ENCODE measurements around the gene FNIP1.
"Not testable (repeated sequence)": the region's sequence is repeated elsewhere in the genome, so short reads cannot be mapped to it uniquely, and the experiment has no call there.

Gene FNIP1

DNA sequence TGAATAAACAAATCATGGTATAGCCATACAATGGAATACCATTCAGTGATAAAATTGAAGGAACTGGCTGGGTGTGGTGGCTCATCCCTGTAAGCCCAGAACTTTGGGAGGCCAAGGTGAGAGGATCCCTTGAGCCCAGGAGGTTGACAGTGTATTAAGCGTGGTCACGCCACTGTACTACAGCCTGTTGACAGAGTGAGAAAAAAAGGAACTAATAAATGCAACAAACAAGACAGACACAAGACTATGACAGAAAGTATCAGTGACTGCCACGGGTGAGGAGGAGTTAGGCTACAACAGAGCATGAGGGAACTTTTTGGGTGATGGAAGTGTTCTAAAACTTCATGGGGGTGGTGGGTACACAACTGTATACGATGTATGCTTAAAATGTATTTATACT is 2.2 kb downstream of the FNIP1 start:
- Mint-ChIP-seq H3K9me3 (no peaks in the 10 kb centered on the region), H3K36me3 (peaks cover 7% of the 10 kb centered on the region), H3K27me3 (no peaks in the 10 kb centered on the region), H3K27ac (peak overlapping the region; percentile 11), H3K4me3 (peak overlapping the region; percentile 92), H3K4me1 (peaks cover 60% of the 10 kb centered on the region)

DNA sequence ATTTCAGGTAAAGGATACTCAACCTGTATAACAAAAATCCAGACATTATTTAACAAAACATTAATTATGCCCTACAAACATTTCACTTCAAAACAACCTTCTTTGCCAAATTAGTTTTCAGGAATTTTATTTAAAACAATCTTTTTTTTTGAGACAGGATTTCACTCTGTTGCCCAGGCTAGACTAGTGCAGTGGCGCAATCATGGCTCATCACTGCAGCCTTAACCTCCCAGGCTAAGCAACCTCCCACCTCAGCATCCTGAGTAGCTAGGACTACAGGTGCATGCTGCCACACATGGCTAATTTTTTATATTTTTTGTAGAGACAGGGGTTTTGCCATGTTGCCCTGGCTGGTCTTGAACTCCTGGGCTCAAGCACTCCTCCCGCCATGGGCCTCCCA is 3.9 kb downstream of the FNIP1 start:
- no peak overlapping the region for H3K27ac Mint-ChIP-seq

DNA sequence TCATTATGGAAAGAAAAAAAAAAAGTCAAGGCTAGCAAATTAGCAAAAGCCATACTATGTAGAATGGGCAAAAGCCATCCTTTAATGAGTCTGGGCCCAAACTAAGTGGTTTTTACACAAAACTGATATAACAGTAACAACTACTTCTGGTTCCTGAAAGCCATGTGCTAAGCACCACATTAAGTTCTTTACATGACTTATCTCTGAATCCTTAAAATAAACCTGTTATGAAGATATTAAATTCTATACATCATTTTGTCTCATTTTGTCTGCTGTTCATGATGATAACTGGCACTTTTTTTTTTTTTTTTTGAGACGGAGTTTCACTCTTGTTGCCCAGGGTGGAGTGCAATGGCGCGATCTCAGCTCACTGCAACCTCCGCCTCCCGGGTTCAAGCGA is 5.0 kb downstream of the FNIP1 start:
- H3K4me1 Mint-ChIP-seq, result peaks cover 71% of the 10 kb centered on the region

More for the DNA sequence above, 3.9 kb downstream of the FNIP1 start:
- Mint-ChIP-seq H3K4me3 (no peak overlapping the region), H3K27me3 (no peaks in the 10 kb centered on the region), H3K4me1 (peaks cover 67% of the 10 kb centered on the region), H3K9me3 (no peaks in the 10 kb centered on the region), H3K36me3 (peaks cover 9% of the 10 kb centered on the region)

DNA sequence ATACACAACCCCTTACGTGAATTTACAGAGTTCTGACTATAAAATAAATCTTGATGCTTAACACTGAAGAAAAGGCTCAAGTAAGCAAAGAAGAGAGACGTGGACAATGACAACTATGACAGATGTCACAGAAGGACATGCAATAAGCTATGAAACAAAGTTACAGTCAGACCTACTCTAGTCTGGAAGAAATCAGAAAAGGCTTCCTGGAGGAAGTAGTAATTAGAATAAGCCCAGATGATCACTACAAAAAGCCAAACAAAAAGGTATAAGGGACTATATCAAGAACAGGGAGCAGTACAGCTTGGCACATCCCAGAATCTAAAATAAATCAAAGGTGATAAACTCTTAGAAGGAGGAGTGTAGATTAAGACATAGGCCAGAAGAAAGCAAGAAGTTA is 6.3 kb downstream of the FNIP1 start:
- Mint-ChIP-seq H3K9me3 (no peaks in the 10 kb centered on the region), H3K27ac (no peak overlapping the region), H3K36me3 (peaks cover 9% of the 10 kb centered on the region), H3K27me3 (no peaks in the 10 kb centered on the region), H3K4me3 (no peak overlapping the region), H3K4me1 (peaks cover 73% of the 10 kb centered on the region)

More for the DNA sequence above, 5.0 kb downstream of the FNIP1 start:
- peaks cover 9% of the 10 kb centered on the region for H3K36me3 Mint-ChIP-seq
- no peak overlapping the region for H3K27ac Mint-ChIP-seq
- no peaks in the 10 kb centered on the region for H3K9me3 Mint-ChIP-seq
- H3K27me3 Mint-ChIP-seq, result no peaks in the 10 kb centered on the region
- H3K4me3 Mint-ChIP-seq, result no peak overlapping the region

DNA sequence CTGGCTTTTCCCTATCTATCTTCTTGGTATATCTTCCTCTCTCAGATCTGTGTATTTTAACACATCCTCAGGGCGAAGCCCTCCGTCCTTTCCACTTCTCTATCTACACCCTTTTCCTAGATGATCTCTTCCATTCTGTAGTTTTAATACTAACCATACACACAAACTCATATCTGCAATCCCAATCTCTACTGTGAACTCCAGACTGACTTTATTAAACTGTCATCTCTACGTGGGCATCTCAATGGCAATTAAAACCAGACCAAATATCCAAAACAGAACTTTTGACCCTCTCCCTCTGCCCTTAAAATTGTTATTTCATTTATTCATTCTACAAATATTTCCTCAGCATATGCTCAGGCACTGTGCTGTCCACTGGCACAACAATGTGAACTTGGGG is 7.1 kb downstream of the FNIP1 start:
- peaks cover 7% of the 10 kb centered on the region for H3K36me3 Mint-ChIP-seq
- no peaks in the 10 kb centered on the region for H3K9me3 Mint-ChIP-seq
- peaks cover 65% of the 10 kb centered on the region for H3K4me1 Mint-ChIP-seq
- H3K27me3 Mint-ChIP-seq, result no peaks in the 10 kb centered on the region
- H3K27ac Mint-ChIP-seq, result no peak overlapping the region
- H3K4me3 Mint-ChIP-seq, result no peak overlapping the region

DNA sequence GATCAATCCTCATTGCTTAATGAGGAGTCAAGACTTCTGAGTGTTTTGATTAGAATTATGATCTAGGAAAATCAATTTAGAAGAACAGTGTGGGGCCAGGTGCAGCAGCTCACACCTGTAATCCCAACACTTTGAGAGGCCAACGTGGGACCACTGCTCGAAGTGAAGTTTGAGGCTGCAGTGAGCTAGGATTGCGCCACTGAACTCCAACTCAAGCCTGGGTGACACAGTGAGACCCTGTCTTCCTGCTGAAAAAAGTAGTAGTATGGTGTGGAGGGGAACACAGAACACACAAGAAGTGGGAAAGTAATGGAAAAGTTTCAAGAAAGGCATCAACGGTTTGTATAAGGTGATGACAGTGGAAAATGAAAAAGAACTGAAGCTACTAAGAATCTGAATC is 9.1 kb downstream of the FNIP1 start:
- peaks cover 9% of the 10 kb centered on the region for H3K36me3 Mint-ChIP-seq
- no peaks in the 10 kb centered on the region for H3K27me3 Mint-ChIP-seq
- no peak overlapping the region for H3K4me3 Mint-ChIP-seq
- H3K27ac Mint-ChIP-seq, result no peak overlapping the region
- H3K9me3 Mint-ChIP-seq, result no peaks in the 10 kb centered on the region
- peaks cover 60% of the 10 kb centered on the region for H3K4me1 Mint-ChIP-seq

DNA sequence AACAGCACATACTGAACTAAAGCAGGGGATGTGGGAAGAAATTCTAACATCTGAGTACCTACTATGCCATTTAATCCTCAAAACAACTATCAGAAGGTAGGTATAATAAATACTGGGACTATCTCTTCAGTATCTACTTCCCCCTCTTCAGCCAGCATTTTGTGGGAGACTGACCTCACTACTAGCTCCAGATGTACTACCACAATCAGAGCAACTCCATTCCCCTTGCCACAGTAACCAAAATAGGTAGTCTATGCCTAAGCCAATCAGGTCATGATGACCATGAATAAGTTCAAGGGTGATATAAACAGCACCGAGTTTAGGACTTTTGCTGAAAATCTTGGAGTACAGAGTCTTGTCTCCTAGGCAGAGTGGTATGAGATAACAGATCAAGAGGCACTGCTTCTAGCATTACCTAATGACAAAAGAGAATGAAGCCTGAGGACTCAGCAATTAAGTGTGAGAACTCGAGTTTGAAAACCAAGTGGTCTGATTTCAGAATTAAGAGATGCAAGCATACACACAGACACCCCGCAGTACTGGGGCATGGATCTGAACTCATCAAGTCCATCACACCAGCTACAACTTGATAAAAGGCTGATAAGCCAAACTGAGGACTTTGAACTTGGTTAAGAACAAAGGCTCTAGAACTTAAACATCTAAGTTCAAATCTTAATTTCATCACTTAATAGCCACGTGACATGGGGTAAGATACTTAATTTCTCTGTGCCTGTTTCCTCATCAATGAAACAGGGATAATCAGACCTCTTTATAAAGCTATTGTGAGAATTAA is 9.7 kb downstream of the FNIP1 start:
- Mint-ChIP-seq H3K4me1 (peaks cover 64% of the 10 kb centered on the region), H3K9me3 (no peaks in the 10 kb centered on the region), H3K27me3 (no peaks in the 10 kb centered on the region), H3K27ac (no peak overlapping the region), H3K36me3 (peaks cover 9% of the 10 kb centered on the region), H3K4me3 (no peak overlapping the region)

DNA sequence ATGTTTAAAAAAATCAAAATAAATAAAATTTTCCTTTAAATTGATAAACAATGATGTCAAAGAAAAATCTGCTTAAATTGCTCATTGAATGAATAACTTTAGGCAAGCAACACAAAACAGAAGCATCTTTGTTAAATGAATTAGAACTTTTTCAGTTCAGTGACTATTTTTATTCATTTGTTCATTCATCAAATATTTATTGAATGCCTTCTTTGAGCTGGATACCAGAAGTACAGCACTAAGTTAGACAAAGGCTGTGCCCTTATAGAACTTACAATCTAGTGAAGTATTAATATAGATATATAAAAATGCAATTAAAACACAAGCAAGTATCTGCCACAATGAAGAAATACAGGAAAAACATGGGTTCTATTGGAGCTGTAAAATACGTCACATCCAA is 10.8 kb downstream of the FNIP1 start:
- H3K4me3 Mint-ChIP-seq, result no peak overlapping the region
- H3K36me3 Mint-ChIP-seq, result peaks cover 12% of the 10 kb centered on the region
- H3K4me1 Mint-ChIP-seq, result peaks cover 66% of the 10 kb centered on the region
- H3K27me3 Mint-ChIP-seq, result no peaks in the 10 kb centered on the region
- H3K9me3 Mint-ChIP-seq, result no peaks in the 10 kb centered on the region
- H3K27ac Mint-ChIP-seq, result no peak overlapping the region

DNA sequence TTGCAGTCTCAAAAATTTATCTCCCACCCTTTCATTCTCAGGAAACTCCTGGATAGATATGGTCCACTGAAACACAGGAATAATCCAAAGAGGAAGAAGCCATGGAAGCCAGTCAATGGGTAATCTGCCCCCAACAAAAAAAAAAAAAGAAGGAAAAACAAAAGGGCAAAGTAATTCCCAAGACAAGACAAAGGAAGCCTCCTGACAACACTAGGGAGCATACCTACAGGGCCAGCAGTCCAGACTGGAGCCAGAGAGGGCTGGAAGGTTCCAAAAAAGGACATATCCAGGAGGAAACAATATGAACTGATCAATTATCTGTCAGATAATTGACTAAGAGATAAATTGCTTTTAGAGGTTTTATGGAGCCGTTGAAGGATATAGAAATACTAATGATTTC is 12.9 kb downstream of the FNIP1 start:
- H3K4me1 Mint-ChIP-seq, result peaks cover 56% of the 10 kb centered on the region
- H3K4me3 Mint-ChIP-seq, result no peak overlapping the region
- H3K36me3 Mint-ChIP-seq, result peaks cover 12% of the 10 kb centered on the region
- no peak overlapping the region for H3K27ac Mint-ChIP-seq
- no peaks in the 10 kb centered on the region for H3K9me3 Mint-ChIP-seq
- no peaks in the 10 kb centered on the region for H3K27me3 Mint-ChIP-seq

DNA sequence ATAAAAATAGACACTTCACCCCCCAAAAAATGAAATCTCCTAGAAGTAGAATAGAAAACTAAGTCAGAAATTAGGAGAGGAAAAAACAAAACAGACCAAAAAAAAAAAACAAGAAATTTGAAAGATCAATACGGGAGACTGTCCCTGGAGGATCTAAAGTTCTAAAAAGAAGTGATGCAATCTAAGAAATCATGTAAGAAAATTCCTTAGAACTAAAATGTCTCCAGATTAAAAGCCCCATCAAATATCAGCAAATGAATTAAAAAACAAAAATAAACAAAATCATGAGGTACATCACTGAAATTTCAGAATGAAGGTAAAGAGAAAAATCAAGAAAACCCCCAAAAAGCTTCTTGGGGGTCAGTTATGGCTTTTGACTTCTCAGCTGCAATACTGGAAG is 13.5 kb downstream of the FNIP1 start:
- H3K4me3 Mint-ChIP-seq, result no peak overlapping the region

DNA sequence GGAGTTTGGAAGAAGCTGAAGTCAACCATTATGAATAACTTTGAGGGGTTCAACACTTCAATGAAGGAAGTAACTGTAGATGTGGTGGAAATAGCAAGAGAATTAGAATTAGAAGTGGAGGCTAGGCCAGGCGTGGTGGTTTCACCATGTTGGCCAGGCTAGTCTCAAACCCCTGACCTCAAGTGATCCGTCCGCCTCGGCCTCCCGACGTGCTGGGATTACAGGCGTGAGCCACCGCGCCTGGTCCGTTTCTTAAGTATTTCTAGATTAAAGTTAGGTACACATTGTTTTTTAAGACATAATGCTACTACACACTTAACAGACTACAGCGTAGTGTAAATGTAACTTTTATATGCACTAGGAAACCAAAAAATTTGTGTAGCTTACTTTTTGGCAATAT is 14.1 kb downstream of the FNIP1 start:
- Mint-ChIP-seq H3K4me1 (peaks cover 54% of the 10 kb centered on the region), H3K27ac (no peak overlapping the region), H3K27me3 (no peaks in the 10 kb centered on the region), H3K9me3 (no peaks in the 10 kb centered on the region), H3K4me3 (no peak overlapping the region), H3K36me3 (peaks cover 15% of the 10 kb centered on the region)

More for the DNA sequence above, 13.5 kb downstream of the FNIP1 start:
- peaks cover 12% of the 10 kb centered on the region for H3K36me3 Mint-ChIP-seq
- H3K27me3 Mint-ChIP-seq, result no peaks in the 10 kb centered on the region
- peaks cover 53% of the 10 kb centered on the region for H3K4me1 Mint-ChIP-seq
- H3K9me3 Mint-ChIP-seq, result no peaks in the 10 kb centered on the region
- H3K27ac Mint-ChIP-seq, result no peak overlapping the region

DNA sequence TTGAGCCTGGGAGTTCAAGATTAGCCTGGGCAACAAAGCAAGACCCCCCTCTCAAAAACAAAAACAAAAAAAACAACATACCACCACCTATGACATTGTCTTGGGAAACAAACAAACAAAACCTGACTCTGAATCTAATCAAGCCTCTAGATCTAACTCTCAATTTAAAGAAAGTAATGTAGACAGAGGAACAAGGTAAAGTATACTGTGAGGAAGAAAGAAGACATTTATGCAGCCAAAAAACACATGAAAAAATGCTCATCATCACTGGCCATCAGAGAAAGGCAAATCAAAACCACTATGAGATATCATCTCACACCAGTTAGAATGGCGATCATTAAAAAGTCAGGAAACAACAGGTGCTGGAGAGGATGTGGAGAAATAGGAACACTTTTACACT is 18.7 kb downstream of the FNIP1 start:
- Mint-ChIP-seq H3K4me1 (peaks cover 45% of the 10 kb centered on the region), H3K36me3 (peaks cover 16% of the 10 kb centered on the region)
- H3K27ac Mint-ChIP-seq, H3K4me3 Mint-ChIP-seq, H3K9me3 Mint-ChIP-seq, H3K27me3 Mint-ChIP-seq: not testable (repeated sequence)

DNA sequence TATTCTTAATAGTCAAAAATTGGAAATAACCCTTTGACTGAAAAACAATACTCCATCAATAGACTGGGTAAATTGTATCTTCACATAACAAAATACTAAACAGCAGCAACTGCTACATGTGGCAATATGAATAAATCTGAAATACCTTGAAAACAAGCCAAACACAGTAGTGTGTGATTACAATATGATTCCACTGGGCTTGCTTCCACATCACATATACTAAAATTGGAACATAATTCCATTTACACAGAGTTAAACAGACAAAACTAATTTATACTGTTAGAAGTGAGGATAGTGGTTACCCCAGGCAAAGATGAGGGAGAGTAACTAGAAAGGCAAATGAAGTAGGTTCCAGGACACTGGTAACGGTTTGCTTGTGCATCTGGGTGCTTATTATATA is 20.4 kb downstream of the FNIP1 start:
- no peaks in the 10 kb centered on the region for H3K9me3 Mint-ChIP-seq
- no peaks in the 10 kb centered on the region for H3K27me3 Mint-ChIP-seq
- H3K4me3 Mint-ChIP-seq, result no peak overlapping the region
- H3K4me1 Mint-ChIP-seq, result peaks cover 31% of the 10 kb centered on the region
- no peak overlapping the region for H3K27ac Mint-ChIP-seq
- peaks cover 12% of the 10 kb centered on the region for H3K36me3 Mint-ChIP-seq

DNA sequence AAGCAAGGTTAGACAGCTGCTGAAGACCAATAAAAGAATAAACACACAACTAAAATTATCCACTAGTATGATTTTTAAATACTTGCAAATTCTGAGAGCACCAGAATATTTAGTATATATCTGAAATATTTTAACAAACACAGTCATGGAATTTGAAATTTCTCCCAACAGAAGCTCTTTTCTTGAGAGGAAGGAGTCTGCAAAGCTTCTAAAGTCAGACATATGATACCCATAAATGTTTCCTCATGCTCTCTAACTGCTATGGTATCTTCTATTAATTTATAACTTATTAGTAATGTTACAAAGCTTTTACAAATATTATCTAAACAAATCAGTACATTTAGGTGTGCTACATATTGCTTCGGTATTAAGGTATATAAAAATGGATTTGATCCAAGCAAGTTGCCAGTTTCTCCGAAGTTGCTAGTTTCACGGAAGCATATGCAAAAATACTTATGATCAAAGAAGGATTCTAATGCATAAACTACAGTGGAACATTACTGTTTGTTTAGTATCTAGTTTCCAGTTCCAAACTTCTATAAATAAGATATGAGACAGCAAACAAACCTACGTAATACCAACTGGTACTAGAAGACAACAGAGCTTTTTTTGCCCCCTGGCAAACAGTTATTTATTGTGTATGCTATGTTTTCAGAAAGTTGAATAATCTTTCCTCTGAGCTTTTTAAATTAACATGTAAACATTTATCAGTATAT is 22.0 kb downstream of the FNIP1 start:
- Mint-ChIP-seq H3K4me1 (peaks cover 22% of the 10 kb centered on the region), H3K4me3 (no peak overlapping the region), H3K9me3 (no peaks in the 10 kb centered on the region), H3K27me3 (no peaks in the 10 kb centered on the region), H3K27ac (no peak overlapping the region), H3K36me3 (peaks cover 6% of the 10 kb centered on the region)

DNA sequence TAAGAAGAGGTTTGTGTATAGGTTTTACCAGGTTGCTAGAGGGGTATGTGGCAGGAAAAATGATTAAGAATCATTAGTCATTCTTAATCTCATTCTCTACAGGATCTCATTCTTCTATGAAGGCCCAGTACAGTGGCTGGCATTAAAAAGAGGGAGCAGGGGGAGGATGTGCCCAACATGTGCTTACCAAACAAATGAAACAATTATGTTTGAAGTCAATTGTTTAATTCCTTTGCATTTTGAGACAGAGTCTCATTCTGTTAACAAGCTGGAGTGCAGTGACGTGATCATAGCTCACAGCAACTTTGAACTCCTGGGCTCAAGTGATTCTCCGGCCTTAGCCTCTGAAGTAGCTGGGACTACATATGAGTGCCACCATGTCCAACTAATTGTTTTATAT is 23.0 kb downstream of the FNIP1 start:
- H3K9me3 Mint-ChIP-seq, result no peaks in the 10 kb centered on the region
- peaks cover 22% of the 10 kb centered on the region for H3K4me1 Mint-ChIP-seq
- H3K36me3 Mint-ChIP-seq, result peaks cover 6% of the 10 kb centered on the region
- no peak overlapping the region for H3K4me3 Mint-ChIP-seq
- H3K27me3 Mint-ChIP-seq, result no peaks in the 10 kb centered on the region
- H3K27ac Mint-ChIP-seq, result no peak overlapping the region

DNA sequence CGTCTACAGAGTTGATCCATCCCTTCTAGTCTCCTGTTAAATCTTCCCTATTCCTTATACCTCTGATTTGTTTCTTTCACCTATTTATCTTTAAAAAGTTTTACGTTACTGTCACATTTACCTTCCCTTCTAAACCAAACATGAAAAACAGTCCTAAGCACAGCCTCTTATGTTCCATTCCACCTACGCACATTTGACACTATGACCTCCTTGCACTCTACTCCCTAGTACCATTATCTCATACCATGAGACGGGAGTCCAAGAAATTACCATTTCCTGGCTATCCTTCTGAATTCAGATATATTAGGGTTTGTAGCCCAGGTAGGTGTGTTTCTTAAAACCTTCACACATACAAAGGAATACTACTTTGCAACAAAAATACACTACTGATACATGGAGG is 25.1 kb downstream of the FNIP1 start:
- H3K27ac Mint-ChIP-seq, result no peak overlapping the region
- no peaks in the 10 kb centered on the region for H3K9me3 Mint-ChIP-seq
- no peaks in the 10 kb centered on the region for H3K27me3 Mint-ChIP-seq
- no peak overlapping the region for H3K4me3 Mint-ChIP-seq
- H3K36me3 Mint-ChIP-seq, result peaks cover 5% of the 10 kb centered on the region
- H3K4me1 Mint-ChIP-seq, result peaks cover 15% of the 10 kb centered on the region

All from activated naive CD4-positive, alpha-beta T cell treated with anti-CD3 and anti-CD28 coated beads, Interleukin-2, amount 50 U/mL, for 24 hours (primary cell).